CD4-positive, alpha-beta T cell (primary cell): Measurements from ENCODE around the gene PER3. TPM values are rescaled to one million over a fixed set of nuclear protein-coding genes. Genes with fewer than 3 reads are reported as not detected.
A peak's percentile ranks its signal among the peaks of the same experiment; 100 is the strongest.

Experiments used
- ATAC-seq: fragments of 200-7000 bp; cut with Tn5 transposase; one replicate; pipeline ENCODE4 v1.10.0; 2022; ENCODE audit warnings: mild to moderate bottlenecking; ENCODE audit not compliant: poor library complexity
- CTCF ChIA-PET: fragments of 350-600 bp; sonication (Branson Sonifier 250); formaldehyde crosslinking; loops from one replicate; lab custom pipeline; 2021; ENCODE audit warnings: antibody characterized with exemption, inconsistent platforms; lab: Charles Lee
- POLR2A ChIA-PET: fragments of 350-600 bp; sonication (Branson Sonifier 250); formaldehyde crosslinking; loops from one replicate; lab custom pipeline; 2021; ENCODE audit warnings: antibody characterized with exemption, inconsistent platforms; lab: Charles Lee
- DNase-seq, 14 experiments: peaks; one replicate each; pipeline ENCODE4 v3.0.0-alpha.2; 2013 to 2020; ENCODE audit warnings: mixed read lengths in 2 of 14
- H3K27ac ChIP-seq, 2 donors: one replicate each; pipeline versions ENCODE4 v1.5.1 to v1.7.0; 2013; ENCODE audit warnings: low read length in 2 of 2, low read depth in 1 of 2, mild to moderate bottlenecking in 1 of 2
- H3K27me3 ChIP-seq, 2 experiments: 1 replicate in 1 of 2; 2 replicates in 1 of 2; pipeline versions ENCODE4 v1.6.1 to v1.7.0; 2013; ENCODE audit warnings: low read length in 2 of 2, control low read depth in 1 of 2, mild to moderate bottlenecking in 1 of 2, moderate library complexity in 1 of 2; ENCODE audit not compliant: insufficient read depth in 2 of 2, control insufficient read depth in 1 of 2
- H3K36me3 ChIP-seq: one replicate; pipeline ENCODE4 v1.6.1; 2013; ENCODE audit warnings: low read length, control low read depth; ENCODE audit not compliant: insufficient read depth
- H3K4me1 ChIP-seq: one replicate; pipeline ENCODE4 v1.6.1; 2013; ENCODE audit warnings: low read length, control low read depth; ENCODE audit not compliant: insufficient read depth
- H3K4me3 ChIP-seq: one replicate; pipeline ENCODE4 v1.5.1; 2013; ENCODE audit warnings: mild to moderate bottlenecking, low read length, moderate library complexity
- H3K9me3 ChIP-seq, 2 experiments: 1 replicate in 1 of 2; 2 replicates in 1 of 2; pipeline versions ENCODE4 v1.6.1 to v1.7.0; 2013; ENCODE audit warnings: low read length in 2 of 2, mild to moderate bottlenecking in 2 of 2, control low read depth in 1 of 2, moderate library complexity in 1 of 2; ENCODE audit not compliant: control insufficient read depth in 1 of 2, insufficient read depth in 1 of 2
- H3K27ac Mint-ChIP-seq: one replicate; pipeline ENCODE4 v1.8.0; 2020; ENCODE audit warnings: mixed read lengths
- H3K27me3 Mint-ChIP-seq: one replicate; pipeline ENCODE4 v1.8.0; 2021; ENCODE audit warnings: mixed read lengths
- H3K36me3 Mint-ChIP-seq: one replicate; pipeline ENCODE4 v1.8.0; 2021; ENCODE audit warnings: low read depth, mixed read lengths
- H3K4me1 Mint-ChIP-seq: one replicate; pipeline ENCODE4 v1.8.0; 2021; ENCODE audit warnings: low read depth, mixed read lengths
- H3K4me3 Mint-ChIP-seq: one replicate; pipeline ENCODE4 v1.8.0; 2020; ENCODE audit warnings: mild to moderate bottlenecking, mixed read lengths
- H3K9me3 Mint-ChIP-seq: one replicate; pipeline ENCODE4 v1.8.0; 2020; ENCODE audit warnings: mixed read lengths
- intact Hi-C, 2 experiments: fragments of 100-400 bp; cut with DNase I in 1 of 2; cut with micrococcal nuclease in 1 of 2; formaldehyde crosslinking; loops; one replicate each; pipeline versions ENCODE4 v1.15.1 to v1.9.0; 2023 to 2025; cut with DNase I, micrococcal nuclease
- polyA plus RNA-seq, 2 donors: library from polyadenylated mRNA; unstranded; fragments of 120-200 nt; gene quantifications; one replicate each; pipeline ENCODE4 v1.2.1, GENCODE V29; 2013
- total RNA-seq, 174 experiments: library from RNA in 2 of 174; stranded (reverse) in 2 of 174; gene quantifications; one replicate each; pipeline ENCODE4 v1.2.3 and lab custom pipeline; 2021 to 2026
- TF ChIP-seq, protein P1 (sequence below): fragments of 200-600 bp; IDR thresholded peaks from one replicate; pipeline ENCODE4 v1.8.0; 2022; ENCODE audit warnings: antibody characterized with exemption, mild to moderate bottlenecking

The PER3 gene
- 10 to 100 TPM; 10.1 to 11.4 TPM for total RNA-seq
- 9.8 TPM for polyA plus RNA-seq (2013, experiment 1 of 2)
- polyA plus RNA-seq (2013, experiment 2 of 2), result 8.1 TPM
- total RNA-seq (lab: John Stamatoyannopoulos, UW), result 3.2 to 45.5 (median 11.2) reads per million in 172 experiments

DNA sequence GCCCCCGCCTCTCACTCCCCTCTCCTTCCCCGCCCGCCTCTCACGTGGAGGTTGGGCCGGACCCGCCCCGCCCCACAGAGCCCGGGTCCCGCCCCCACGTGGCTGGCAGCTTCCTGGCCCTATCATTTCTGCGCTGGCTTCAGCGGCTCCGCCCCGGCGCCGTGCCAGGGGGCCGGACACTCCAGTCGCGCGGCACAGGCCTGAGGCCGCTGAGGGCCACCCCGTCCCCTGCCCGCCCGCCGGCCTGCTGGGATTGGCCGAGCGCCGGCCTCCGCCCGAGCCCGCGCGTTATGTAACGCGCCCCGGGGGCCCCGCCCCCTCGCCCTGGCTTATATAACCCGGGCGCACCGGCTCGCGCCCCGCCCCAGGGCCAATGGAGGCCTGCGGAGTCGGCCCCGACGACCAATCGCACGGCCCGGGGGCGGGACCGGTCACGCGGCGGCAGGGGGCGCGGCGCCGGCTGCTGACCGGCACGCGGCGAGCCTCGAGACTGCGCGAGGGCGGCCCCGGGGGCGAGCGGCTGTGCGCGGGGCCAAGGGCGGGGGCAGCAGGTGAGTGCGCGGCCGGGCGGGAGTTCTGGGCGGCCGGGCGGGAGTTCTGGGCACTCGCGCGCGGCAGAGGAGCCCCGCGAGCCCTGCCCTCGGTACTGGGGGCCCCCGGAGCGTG lies at the start of gene PER3:
Gene PER3 (plus strand): TSS at position 466 of the 666 bp plus-strand sequence. CDS start 587 bp downstream, outside the sequence.
- Histone ChIP-seq H3K27ac (peak within 1 kb of the TSS; percentile 73 to 91), H3K27me3 (no peaks in the 10 kb centered on the region), H3K9me3 (peaks cover 0 to 5% of the 10 kb centered on the region in 2 experiments), H3K4me3 (peak within 1 kb of the TSS; percentile 69), H3K4me1 (peaks cover 34% of the 10 kb centered on the region), H3K36me3 (peaks cover 17% of the 10 kb centered on the region)
- Mint-ChIP-seq H3K27ac (peak within 1 kb of the TSS; percentile 78), H3K9me3 (no peaks in the 10 kb centered on the region), H3K27me3 (no peaks in the 10 kb centered on the region), H3K4me1 (peaks cover 37% of the 10 kb centered on the region), H3K36me3 (peaks cover 45% of the 10 kb centered on the region), H3K4me3 (peak within 1 kb of the TSS; percentile 79)
- POLR2A ChIA-PET, result interaction anchor here (1.6 to 3.1 kb wide), 2 partner anchors 9 to 12 kb away, joined by 7 to 19 read pairs; partner anchors contain the start of gene VAMP3
- CTCF ChIA-PET, result no interaction called here
- peak; percentile 86 for ATAC-seq
- intact Hi-C loops, result loop anchor here in 1 of 2 experiments (1.0 to 10.0 kb wide), 5 partner anchors 13 to 1091 kb away; partner anchors contain the start of genes ENO1, RERE and VAMP3
- TF ChIP-seq, protein P1, sequence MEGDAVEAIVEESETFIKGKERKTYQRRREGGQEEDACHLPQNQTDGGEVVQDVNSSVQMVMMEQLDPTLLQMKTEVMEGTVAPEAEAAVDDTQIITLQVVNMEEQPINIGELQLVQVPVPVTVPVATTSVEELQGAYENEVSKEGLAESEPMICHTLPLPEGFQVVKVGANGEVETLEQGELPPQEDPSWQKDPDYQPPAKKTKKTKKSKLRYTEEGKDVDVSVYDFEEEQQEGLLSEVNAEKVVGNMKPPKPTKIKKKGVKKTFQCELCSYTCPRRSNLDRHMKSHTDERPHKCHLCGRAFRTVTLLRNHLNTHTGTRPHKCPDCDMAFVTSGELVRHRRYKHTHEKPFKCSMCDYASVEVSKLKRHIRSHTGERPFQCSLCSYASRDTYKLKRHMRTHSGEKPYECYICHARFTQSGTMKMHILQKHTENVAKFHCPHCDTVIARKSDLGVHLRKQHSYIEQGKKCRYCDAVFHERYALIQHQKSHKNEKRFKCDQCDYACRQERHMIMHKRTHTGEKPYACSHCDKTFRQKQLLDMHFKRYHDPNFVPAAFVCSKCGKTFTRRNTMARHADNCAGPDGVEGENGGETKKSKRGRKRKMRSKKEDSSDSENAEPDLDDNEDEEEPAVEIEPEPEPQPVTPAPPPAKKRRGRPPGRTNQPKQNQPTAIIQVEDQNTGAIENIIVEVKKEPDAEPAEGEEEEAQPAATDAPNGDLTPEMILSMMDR, result no peak
- peak; percentile 79 to 96 (median 87) for DNase-seq

DNA sequence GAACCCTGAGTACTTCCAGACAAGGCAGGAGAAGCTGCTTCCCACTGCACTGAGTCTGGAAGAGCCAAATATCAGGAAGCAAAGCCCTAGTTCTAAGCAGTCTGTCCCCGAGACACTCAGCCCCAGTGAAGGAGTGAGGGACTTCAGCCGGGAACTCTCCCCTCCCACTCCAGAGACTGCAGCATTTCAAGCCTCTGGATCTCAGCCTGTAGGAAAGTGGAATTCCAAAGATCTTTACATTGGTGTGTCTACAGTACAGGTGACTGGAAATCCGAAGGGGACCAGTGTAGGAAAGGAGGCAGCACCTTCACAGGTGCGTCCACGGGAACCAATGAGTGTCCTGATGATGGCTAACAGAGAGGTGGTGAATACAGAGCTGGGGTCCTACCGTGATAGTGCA lies 46.0 kb upstream of the PER3 start:
- Histone ChIP-seq H3K27me3 (peaks cover 0 to 2% of the 10 kb centered on the region in 2 experiments), H3K9me3 (no peaks in the 10 kb centered on the region), H3K36me3 (no peaks in the 10 kb centered on the region), H3K4me3 (no peak overlapping the region), H3K4me1 (no peaks in the 10 kb centered on the region), H3K27ac (no peak overlapping the region)
- H3K9me3 Mint-ChIP-seq, result no peaks in the 10 kb centered on the region
- no peaks in the 10 kb centered on the region for H3K36me3 Mint-ChIP-seq
- H3K27me3 Mint-ChIP-seq, result peaks cover 18% of the 10 kb centered on the region
- intact Hi-C loops, result no loop called here
- ATAC-seq (no peak), DNase-seq (no peak)
- CTCF ChIA-PET, result no interaction called here
- no peaks in the 10 kb centered on the region for H3K4me1 Mint-ChIP-seq
- no peak overlapping the region for H3K27ac Mint-ChIP-seq
- TF ChIP-seq, protein P1, result no peak
- POLR2A ChIA-PET, result no interaction called here
- no peak overlapping the region for H3K4me3 Mint-ChIP-seq

DNA sequence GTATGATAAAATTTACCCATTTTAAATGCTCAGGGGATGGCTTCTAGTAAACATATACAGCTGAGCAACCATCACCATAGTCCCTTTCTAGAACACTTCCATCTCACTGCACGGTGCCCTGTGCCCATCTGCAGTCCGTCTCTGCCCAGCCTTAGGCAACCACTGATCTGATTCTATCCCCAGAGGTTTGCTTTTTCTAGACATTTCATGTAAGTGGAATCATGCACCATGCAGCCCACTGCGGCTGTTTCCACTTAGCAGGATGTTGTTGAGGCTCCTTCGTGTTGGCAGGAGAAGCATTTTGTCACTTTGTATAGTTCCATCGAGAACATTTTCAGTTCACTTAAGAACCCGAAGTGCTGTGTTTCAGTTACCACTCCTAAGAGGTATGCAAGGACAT lies 40.7 kb upstream of the PER3 start:
- DNase-seq (no peak), ATAC-seq (no peak)
- H3K4me3 ChIP-seq, result no peak overlapping the region
- Mint-ChIP-seq H3K27ac (no peak overlapping the region), H3K27me3 (peaks cover 3% of the 10 kb centered on the region), H3K4me3 (no peak overlapping the region), H3K4me1 (no peaks in the 10 kb centered on the region), H3K9me3 (no peaks in the 10 kb centered on the region), H3K36me3 (no peaks in the 10 kb centered on the region)
- peaks cover 7% of the 10 kb centered on the region for H3K4me1 ChIP-seq
- no peaks in the 10 kb centered on the region for H3K27me3 ChIP-seq
- no peaks in the 10 kb centered on the region for H3K36me3 ChIP-seq
- intact Hi-C loops, result no loop called here
- H3K27ac ChIP-seq, result no peak overlapping the region
- TF ChIP-seq, protein P1, result no peak
- POLR2A ChIA-PET, result no interaction called here
- H3K9me3 ChIP-seq, result no peaks in the 10 kb centered on the region
- CTCF ChIA-PET, result interaction anchor here (1.3 to 1.6 kb wide), 2 partner anchors 8 to 9 kb away, joined by 5 to 6 read pairs; no protein-coding TSS in a partner anchor
